HG03442 (cell line): Measurements from ENCODE around the gene ZCWPW1.

ENCODE experiments used
- ATAC-seq: cut with Tn5 transposase; IDR thresholded peaks from one replicate; pipeline ENCODE4 v1.9.1; 2021; ENCODE audit warnings: mild to moderate bottlenecking, moderate library complexity; ENCODE audit not compliant: unreplicated experiment

The ZCWPW1 gene

GRCh38 chr7:100433276-100433591, 4.7 kb upstream of the ZCWPW1 start:
- ATAC-seq = no peak

GRCh38 chr7:100432621-100433275, 4.2 kb upstream of the ZCWPW1 start:
- no peak for ATAC-seq

- no peak for ATAC-seq
These were observed 3.5 kb upstream of the ZCWPW1 start for GRCh38 chr7:100432053-100432452.

GRCh38 chr7:100431286-100431735, 2.8 kb upstream of the ZCWPW1 start:
- no peak for ATAC-seq

- ATAC-seq = no peak
These were observed 2.2 kb upstream of the ZCWPW1 start for GRCh38 chr7:100430493-100431285.

- peak; percentile 40 for ATAC-seq
These were observed 1.4 kb upstream of the ZCWPW1 start, which contains the start of gene MEPCE for GRCh38 chr7:100429637-100430492. MEPCE (plus strand) TSS chr7:100429831; CDS start chr7:100430019, 188 bp downstream.

GRCh38 chr7:100428967-100429636, 599 bp upstream of the ZCWPW1 start:
- peak; percentile 42 for ATAC-seq

GRCh38 chr7:100427762-100428198, 723 bp downstream of the ZCWPW1 start:
- no peak for ATAC-seq

GRCh38 chr7:100426516-100426915, 2.0 kb downstream of the ZCWPW1 start:
- no peak for ATAC-seq

GRCh38 chr7:100425347-100425746, 3.2 kb downstream of the ZCWPW1 start:
- no peak for ATAC-seq

GRCh38 chr7:100423315-100423714, 5.2 kb downstream of the ZCWPW1 start:
- no peak for ATAC-seq

GRCh38 chr7:100419660-100420226, 8.8 kb downstream of the ZCWPW1 start:
- no peak for ATAC-seq

- ATAC-seq = no peak
These were observed 9.4 kb downstream of the ZCWPW1 start for GRCh38 chr7:100418930-100419659.

GRCh38 chr7:100415448-100415847, 13.1 kb downstream of the ZCWPW1 start:
- ATAC-seq = no peak

GRCh38 chr7:100413889-100414288, 14.6 kb downstream of the ZCWPW1 start:
- ATAC-seq = no peak

GRCh38 chr7:100413346-100413745, 15.2 kb downstream of the ZCWPW1 start:
- no peak for ATAC-seq

- no peak for ATAC-seq
These were observed 17.4 kb downstream of the ZCWPW1 start for GRCh38 chr7:100411101-100411500.

- ATAC-seq = peak; percentile 42
These were observed 21.0 kb downstream of the ZCWPW1 start for GRCh38 chr7:100407285-100408180.

GRCh38 chr7:100406767-100407166, 21.7 kb downstream of the ZCWPW1 start:
- ATAC-seq = no peak
